Activated T-helper 1 cell treated with anti-CD3 and anti-CD28 coated beads, Interleukin-2, amount 50 U/mL, for 16 hours (primary cell): ENCODE results near the gene FAM53B.
"Not testable (repeated sequence)": the region's sequence is repeated elsewhere in the genome, so short reads cannot be mapped to it uniquely, and the experiment has no call there.

ENCODE experiments used
- DNase-seq, 2 donors: peaks; one replicate each; pipeline ENCODE4 v3.0.0-alpha.2; 2020; ENCODE audit warnings: low read depth in 1 of 2, low spot score in 1 of 2

The FAM53B gene

DNA sequence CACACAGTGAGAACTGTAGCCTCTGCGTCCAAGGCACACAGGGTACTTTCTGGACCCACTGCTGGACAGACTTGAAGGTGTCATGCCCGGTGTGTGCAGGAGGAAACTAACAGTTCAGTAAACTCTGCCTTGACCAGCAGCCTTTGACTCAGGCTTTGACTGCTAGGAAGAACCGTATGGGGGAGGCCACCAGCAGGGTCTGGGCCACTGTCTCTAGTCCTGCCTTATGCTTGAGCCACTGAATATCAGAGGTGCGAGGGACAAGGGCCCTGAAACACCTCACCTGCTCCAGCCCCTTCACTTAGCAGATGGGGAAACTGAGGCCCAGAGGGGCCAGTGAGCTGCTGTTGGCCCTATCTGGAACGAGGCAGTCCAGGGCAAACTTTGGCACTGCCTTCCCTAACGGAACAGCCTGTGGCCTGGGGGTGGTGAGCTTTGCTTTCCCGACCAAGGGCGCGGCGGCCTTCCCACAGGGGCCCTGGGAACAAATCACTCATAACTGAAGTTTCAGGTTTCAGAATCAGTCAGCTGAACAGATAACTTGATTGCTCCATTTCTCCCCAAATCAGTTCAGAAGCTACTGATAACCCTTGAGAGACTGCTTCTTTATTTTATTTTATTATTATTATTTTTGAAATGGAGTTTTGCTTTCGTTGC is 130.0 kb downstream of the FAM53B start:
- DNase-seq: no peak

DNA sequence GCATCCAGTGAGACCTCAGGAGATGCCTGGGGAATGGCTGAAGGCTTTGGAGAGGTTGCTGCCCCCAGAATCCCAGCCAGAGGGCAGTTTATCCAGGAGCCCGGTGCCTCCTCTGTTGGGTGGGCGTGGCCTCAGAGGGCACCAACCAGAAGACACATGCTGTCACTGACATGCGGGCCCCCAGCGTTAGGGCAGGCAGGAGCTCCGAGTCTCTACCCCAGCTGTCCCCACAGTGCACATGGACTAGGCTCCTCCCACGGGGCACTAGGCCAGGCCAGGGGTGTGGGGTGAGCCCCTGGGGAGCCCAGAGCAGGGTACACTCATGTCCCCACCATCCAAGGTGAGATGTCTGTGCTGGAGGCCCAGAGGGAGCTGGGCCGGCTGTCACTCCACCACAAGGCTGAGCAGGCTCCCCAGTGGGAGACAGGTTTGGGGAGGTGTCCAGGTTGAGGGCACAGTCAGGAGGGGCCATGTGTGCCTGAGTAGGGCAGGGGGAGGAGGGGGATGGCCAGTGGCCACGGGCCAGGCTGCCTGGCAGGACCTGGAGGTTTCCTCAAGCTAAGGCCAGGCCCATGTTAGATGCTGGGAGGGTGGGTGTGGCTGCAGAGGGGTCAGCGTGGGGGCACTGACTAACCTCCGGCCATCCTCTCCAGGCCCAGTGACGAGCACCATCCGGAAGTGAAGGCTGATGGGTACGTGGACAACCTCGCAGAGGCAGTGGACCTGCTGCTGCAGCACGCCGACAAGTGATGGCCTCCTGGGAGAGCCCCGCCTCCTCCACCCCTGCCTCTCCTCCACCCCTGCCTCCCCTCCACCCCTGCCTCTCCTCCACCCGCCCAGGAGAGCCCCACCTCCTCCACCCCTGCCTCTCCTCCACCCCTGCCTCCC is 131.3 kb downstream of the FAM53B start:
- no peak for DNase-seq

- DNase-seq: peak in 1 of 2 donors; percentile 20
These were observed 132.4 kb downstream of the FAM53B start for GRCh38 chr10:124611738-124612137.

DNA sequence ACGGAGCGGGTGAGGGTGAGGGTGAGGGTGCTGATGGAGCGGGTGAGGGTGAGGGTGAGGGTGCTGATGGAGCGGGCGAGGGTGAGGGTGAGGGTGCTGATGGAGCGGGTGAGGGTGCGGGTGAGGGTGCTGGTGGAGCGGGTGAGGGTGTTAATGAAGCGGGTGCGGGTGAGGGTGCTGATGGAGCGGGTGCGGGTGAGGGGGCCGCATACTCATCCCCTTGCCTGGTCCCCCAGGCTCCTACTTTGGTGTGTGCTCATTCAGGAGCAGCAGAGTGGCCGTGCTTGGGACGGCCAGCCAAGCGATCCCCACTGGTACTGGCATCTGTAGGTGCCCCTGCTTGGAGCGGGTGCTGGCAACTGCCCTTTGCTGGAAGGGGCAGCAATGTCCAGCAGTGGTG is 133.3 kb downstream of the FAM53B start:
- DNase-seq: not testable (repeated sequence)

- not testable (repeated sequence) for DNase-seq
These were observed 134.0 kb downstream of the FAM53B start for GRCh38 chr10:124610186-124610585.

DNA sequence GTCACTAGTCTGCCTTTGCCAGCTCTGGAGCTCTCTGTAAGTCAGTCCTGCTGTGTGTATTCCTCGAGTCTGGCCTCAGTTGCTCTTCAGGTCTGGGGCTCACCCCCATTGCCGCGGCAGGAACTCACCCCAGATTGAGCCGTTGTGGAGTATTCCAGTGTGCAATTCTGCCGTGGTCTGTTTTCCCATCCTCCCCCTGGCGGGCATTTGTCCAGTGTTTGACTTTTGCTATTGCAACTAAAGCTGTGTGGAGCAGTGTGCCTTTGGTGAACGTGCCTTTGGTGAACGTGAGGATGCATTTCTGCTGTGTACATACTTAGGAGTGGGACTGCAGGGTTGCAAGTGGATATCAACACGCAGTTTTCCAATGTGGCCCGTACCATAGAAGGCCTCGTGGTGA is 134.5 kb downstream of the FAM53B start:
- no peak for DNase-seq

- no peak for DNase-seq
These were observed 136.0 kb downstream of the FAM53B start for GRCh38 chr10:124608093-124608721.

- no peak for DNase-seq
These were observed 136.5 kb downstream of the FAM53B start for GRCh38 chr10:124607693-124608092.

- DNase-seq: no peak
These were observed 137.4 kb downstream of the FAM53B start for GRCh38 chr10:124606822-124607221.

GRCh38 chr10:124605856-124606812 is 138.0 kb downstream of the FAM53B start:
- no peak for DNase-seq

GRCh38 chr10:124605481-124605855 is 138.7 kb downstream of the FAM53B start:
- DNase-seq: no peak

DNA sequence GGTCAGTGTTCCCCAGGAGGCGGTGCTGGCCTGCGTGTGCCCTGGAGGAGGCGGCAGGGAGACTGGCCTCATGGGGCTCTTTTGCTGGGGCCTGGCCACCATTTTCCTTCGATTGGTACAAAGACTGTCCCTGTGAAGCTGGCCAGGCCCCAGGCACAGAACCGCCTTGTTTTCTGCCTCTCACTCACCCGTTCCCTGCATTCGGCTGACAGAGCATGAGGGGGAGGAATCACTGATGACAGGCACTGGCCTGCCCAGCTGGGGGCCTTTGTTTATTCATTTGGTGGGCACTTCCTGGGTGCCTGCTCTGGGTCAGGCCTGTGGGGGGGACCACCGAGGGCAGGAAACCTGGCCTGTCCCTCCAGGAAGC is 139.2 kb downstream of the FAM53B start:
- DNase-seq: no peak

DNA sequence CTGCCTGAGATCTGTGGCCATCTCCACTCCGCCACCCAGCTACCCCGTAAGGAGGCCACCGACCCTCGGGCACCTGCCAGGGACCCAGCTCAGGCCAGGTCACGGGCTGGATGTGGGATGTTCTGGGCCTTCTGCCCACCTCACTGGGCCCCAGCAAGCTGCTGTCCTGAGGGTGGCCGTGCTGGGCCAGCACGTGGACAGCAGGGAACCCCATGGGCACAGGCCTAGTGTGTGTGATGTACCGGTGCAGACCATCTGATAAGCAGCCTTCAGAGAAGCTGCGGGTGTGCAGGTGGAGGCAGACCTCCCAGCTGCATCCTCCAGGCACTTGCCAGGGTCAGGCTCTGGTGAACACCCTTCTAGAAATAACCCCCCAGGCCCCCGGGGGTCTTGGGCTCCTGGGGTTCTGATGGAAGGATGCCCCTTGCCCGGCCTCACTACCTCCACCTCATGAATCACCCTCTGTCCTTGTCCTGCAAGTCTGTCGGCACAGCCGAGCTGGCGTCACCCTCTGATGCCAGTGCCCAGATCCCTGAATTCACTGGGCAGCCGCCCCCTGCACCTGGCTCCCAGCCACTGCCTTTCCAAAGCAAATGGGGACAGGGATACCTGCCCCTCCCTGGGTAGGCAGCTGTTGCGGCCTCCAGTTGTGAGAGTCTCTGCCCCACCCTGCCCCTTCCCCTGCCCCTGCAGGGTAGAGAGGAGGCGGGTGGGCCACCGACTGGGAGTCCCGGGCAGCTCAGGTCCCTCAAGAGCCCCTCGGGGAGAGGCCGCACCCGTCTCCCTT is 139.8 kb downstream of the FAM53B start:
- DNase-seq: no peak

DNA sequence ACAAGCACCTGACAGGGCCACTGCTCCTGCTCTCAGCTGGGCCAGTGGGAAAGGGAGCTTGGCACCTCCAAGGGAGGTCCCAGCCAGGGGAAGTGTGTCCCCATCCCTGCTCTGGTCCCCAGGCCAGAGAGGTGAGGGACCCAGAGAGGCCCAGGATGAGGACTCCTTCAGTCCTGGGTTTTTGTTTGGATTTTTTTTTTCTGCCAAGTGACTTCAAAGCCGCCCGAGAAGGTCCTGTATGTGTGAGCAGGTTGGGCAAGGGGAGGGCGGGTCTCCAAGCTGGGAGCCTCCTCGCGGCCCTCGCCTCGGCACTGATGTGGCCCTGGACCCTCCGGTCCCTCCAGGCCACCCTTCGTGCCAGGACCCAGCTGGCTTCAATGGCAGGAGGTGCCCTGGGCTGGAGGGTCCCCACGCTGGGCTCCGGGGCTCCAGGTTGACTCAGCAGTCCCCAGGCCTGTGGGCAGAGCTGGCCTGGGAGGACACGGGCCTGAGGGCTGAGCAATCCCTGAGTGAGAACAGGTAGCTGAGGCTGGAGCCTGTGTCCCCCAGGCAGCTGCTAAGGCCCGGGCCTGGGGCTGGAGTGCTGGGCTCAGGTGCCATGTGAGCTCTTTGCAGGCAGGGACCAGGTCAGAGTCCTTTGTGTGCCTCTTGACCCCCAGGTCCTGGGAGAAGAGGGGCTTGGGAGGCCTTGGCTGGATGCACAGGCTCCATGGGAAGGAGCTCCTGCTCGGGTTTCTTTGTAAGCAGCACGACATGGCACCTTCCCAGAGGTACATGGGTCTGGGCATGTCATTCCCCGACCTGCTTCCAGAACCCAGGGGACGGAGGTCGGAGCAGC is 140.6 kb downstream of the FAM53B start:
- DNase-seq: no peak

- no peak for DNase-seq
These were observed 141.4 kb downstream of the FAM53B start for GRCh38 chr10:124602646-124603365.

- no peak for DNase-seq
These were observed 142.0 kb downstream of the FAM53B start for GRCh38 chr10:124602121-124602561.

- no peak for DNase-seq
These were observed 142.6 kb downstream of the FAM53B start for GRCh38 chr10:124601431-124602120.

- no peak for DNase-seq
These were observed 143.2 kb downstream of the FAM53B start for GRCh38 chr10:124601016-124601415.
